SK-N-MC (cell line): Measurements from ENCODE around the gene MBIP.

ENCODE experiments used
- EZH2 ChIP-seq: fragments of 200-600 bp; sonication (generic); IDR thresholded peaks from one replicate; pipeline ENCODE4 v1.6.1; 2017; ENCODE audit warnings: antibody characterized with exemption
- FOXP2 ChIP-seq: optimal IDR thresholded peaks from 2 replicates; pipeline ENCODE3; 2011; ENCODE audit warnings: mild to moderate bottlenecking, moderate library complexity; ENCODE audit not compliant: insufficient read depth; ENCODE audit errors: extremely low read length, control extremely low read depth
- POLR2AphosphoS5 ChIP-seq: IDR thresholded peaks from 2 replicates; pipeline ENCODE4 v1.6.1; 2012; ENCODE audit warnings: mild to moderate bottlenecking, low read depth, low read length, borderline replicate concordance

DNA sequence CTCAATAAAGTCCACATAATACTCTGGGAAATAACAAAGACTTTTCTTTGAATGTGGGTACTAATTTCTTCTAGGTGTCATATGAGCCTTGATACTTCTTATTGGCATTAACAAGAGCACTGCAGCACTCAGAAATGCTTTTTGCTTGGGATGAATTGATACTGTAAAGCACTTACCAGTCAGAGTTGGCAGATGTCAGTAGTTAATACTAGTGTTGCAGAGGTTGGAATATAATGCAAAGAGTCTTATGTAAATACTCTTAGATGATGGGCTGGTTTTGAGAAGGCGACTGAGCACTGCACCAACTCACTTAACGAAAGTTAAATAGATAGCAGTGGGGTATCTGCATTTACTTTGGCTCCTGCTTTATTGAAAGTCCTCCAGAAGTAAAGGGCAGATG lies 25.6 kb upstream of the MBIP start:
- TF ChIP-seq POLR2AphosphoS5 = no peak
- TF ChIP-seq EZH2 = no peak
- no peak for TF ChIP-seq FOXP2
